Measurements from ENCODE around the gene PRLHR. TPM values are rescaled to one million over a fixed set of nuclear protein-coding genes. Genes with fewer than 3 reads are reported as not detected.

PRLHR gene
- total RNA-seq, 4 donors from 2014 or later = not detected

DNA sequence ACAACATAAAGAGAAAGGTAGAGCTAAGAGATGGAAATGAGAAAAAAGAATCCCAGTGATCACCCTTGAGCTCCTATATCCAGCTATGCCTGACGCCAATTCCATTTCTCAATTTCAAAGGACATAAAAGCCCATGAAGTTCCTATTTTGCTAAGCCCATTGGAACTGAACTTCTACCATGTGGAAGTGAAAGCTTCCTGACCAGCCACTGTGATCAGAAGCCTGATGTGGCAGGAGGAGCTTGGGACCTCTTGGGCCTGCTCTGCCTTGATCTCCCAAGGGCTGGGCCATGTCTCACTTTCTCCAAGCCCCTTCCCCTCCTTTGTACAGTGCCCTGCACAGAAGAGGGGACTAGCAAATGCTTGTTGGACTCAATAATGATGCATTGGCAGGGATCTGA is 52.7 kb downstream of the PRLHR start:
- TF ChIP-seq, protein P1, sequence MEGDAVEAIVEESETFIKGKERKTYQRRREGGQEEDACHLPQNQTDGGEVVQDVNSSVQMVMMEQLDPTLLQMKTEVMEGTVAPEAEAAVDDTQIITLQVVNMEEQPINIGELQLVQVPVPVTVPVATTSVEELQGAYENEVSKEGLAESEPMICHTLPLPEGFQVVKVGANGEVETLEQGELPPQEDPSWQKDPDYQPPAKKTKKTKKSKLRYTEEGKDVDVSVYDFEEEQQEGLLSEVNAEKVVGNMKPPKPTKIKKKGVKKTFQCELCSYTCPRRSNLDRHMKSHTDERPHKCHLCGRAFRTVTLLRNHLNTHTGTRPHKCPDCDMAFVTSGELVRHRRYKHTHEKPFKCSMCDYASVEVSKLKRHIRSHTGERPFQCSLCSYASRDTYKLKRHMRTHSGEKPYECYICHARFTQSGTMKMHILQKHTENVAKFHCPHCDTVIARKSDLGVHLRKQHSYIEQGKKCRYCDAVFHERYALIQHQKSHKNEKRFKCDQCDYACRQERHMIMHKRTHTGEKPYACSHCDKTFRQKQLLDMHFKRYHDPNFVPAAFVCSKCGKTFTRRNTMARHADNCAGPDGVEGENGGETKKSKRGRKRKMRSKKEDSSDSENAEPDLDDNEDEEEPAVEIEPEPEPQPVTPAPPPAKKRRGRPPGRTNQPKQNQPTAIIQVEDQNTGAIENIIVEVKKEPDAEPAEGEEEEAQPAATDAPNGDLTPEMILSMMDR (IDR thresholded peaks at IDR 0.05; ENCODE audit: low read depth) = no peak

DNA sequence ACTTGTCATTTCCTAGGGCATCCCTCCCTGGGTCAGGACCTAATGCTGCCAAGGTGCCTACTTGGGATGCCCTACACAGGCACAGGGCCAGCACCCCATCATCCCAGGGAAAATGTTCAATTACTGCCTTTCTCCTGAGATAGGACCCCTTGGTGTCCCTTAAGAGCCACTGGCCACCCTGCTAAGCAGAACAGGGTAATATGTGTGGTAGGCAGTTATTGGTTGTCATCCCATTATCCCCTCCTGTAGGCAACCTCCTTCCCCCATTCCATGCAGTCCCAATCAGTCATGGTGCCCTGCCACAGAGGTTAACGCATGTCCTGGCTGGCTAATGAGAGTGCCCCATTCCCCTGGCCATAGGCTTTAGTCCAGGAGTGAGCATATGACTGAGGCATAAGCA is 53.2 kb downstream of the PRLHR start:
- TF ChIP-seq, protein P1 (IDR thresholded peaks at IDR 0.05; ENCODE audit: low read depth) = no peak

DNA sequence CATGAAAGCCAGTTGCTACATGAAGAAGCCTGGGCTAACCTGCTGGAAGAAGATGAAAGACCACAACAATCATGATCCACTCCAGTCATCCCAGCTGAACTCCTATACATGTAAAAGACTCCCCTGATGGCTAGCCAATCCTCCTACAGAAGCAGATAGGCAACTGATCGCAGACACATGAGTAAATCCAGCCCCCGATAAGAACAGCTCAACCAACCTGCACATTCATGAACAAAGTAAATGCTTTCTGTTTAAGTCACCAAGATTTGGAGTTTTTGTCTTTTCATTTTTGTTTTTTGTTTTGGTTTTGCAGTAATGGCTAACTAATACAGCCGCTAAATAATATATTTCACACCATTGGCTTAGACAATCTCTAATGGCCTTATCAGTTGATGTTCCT is 53.7 kb downstream of the PRLHR start:
- TF ChIP-seq, protein P1 (IDR thresholded peaks at IDR 0.05; ENCODE audit: low read depth) = no peak

Other genes with a start within 250 kb of the PRLHR start
- 10 to 100 TPM; 37.9 to 51.5 (median 43.8) TPM for gene CACUL1, start 159.3 kb upstream of the PRLHR start, total RNA-seq

Measured in subcutaneous adipose tissue (tissue), 4 donors.